ENCODE results near the gene APOC1.

Gene APOC1

DNA sequence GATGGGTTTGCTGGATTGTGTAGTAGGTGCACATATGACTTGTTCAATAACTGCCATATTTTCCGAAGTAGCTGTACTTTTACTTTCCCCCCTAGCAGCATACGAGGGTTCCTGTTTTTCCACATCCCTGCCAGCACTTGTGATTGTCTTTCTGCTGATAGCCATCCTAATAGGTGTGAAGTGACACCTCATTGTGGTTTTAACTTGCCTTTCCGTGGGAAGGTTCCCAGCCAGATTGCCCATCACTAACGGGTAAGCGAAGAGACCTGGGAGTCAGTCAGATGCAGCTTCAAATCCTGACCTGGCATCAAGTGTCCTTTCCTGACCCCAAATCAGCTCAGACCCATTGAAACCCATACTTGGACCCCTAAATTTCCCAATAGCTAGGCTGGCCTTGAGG is 45.3 kb downstream of the APOC1 start:
- DNase-seq = no peak

DNA sequence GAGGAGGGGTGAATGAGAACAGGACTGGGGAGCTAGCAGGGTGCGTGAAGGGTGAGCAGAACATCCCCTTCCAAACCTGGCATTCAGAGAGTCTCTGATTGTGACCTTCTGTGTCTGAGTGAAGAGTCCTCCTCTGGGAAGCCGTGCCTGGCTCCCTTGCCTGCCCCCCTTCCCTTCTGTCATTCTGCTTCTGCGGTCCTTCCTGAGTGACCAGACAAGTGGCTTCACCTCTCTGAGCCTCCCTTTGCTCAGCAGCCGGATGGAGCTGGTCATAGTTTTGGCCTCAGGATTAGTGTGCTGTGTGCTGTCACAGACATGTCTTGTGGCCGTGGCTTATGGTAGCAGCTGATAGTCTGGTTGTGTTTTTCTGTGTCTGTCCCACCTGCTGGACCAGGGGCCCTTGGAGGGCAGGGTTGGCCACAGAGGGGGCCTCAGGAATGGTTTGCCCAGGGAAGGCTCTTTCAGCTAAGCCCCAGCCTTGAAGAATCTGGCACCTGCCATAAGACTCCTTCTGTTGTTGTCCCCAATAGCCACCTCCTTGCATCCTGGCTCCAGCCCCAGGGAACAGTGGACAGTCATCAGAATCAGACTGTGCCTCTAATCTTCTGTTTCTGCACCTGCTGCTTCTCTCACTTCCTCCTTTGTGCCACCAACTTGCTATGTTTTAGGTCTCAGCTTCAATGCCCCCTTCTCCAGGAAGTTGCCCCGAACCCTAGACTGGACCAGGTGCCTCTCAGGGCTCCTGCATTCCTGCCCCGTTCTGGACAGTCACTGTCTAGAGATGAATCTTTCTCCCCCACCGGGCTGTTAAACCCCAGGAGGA is 46.7 kb downstream of the APOC1 start:
- no peak for DNase-seq

DNA sequence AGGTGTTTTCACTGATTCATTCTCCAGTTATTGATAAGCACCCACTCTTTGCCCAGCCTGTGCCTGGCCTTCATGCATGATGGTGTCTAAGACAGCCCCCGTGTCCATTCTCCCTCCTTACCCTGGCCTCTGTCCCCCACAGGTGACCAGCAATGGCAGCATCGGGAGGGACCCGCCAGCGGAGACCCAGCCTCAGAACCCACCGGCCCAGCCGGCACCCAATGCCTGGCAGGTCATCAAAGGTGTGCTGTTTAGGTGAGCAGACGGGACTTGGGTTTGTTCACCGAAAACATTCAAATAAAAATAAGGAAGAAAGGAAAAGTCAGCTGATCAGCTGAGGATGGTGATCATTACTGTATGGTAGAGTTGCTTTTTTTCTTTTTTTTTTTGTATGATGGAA is 47.4 kb downstream of the APOC1 start:
- no peak for DNase-seq

DNA sequence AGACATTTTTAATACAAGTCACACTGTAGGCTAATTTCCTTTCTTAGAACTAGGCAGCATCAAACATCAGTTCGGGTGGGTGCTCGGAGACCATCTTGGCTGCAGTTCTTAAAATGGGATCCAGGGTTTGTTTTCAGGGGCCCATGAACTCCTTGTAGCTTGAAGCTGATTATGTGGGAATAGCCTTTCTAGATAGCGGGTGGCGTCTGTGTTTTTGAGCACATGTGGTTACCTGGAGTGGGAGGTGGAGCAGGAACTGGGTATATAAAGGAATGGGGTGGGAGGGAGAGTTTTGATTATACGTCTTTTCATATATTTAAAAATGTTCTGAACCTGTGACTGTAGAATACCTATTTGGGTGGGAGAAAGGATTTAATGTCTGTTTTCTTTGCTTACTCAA is 53.7 kb downstream of the APOC1 start:
- DNase-seq = no peak

DNA sequence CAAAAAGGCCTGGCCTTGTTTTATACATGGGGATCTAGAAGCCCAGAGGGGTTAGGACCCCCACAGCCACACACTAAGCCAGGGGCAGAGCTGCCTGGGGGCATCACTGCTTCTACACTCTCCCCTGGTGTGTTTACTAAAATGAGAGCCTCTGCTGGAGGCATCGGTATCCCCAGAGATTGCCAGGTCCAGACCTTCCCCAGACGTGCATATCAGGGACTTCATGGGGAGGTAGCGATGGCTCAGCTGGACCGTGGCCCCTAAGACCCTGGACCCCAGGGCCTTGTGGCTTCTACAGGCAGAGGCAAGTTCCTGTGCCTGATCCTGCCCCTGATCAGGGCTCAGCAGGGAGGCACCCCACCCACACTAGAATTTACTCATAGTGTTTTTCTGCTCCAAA is 54.3 kb downstream of the APOC1 start:
- no peak for DNase-seq

Data from bone marrow (tissue), 2 donors.